Natural killer cell (primary cell): ENCODE data around the gene CPA5. TPM values are rescaled to one million over a fixed set of nuclear protein-coding genes. Genes with fewer than 3 reads are reported as not detected.

Experiments
- ATAC-seq, 3 donors: fragments of 150-1000 bp in 2 of 3; fragments of 200-7000 bp in 1 of 3; cut with Tn5 transposase; 1 replicate in 1 of 3; 2 replicates in 2 of 3; pipeline ENCODE4 v1.10.0; 2021; ENCODE audit warnings: mild to moderate bottlenecking in 2 of 3, moderate library complexity in 2 of 3
- DNase-seq, 2 donors: peaks; one replicate each; pipeline versions ENCODE4 v3.0.0 to v3.0.0-alpha.2; 2013 to 2021; ENCODE audit warnings: mixed read lengths in 1 of 2
- H3K27ac ChIP-seq: one replicate; pipeline ENCODE4 v1.5.1; 2013; ENCODE audit warnings: mild to moderate bottlenecking, low read length
- H3K27me3 ChIP-seq: one replicate; pipeline ENCODE4 v1.6.1; 2013; ENCODE audit warnings: low read length; ENCODE audit not compliant: control insufficient read depth, insufficient read depth
- H3K36me3 ChIP-seq: one replicate; pipeline ENCODE4 v1.6.1; 2013; ENCODE audit warnings: low read length; ENCODE audit not compliant: control insufficient read depth, insufficient read depth
- H3K4me1 ChIP-seq: one replicate; pipeline ENCODE4 v1.6.1; 2013; ENCODE audit warnings: low read length; ENCODE audit not compliant: control insufficient read depth, insufficient read depth
- H3K4me3 ChIP-seq: one replicate; pipeline ENCODE4 v1.5.1; 2013; ENCODE audit warnings: low read length
- H3K9me3 ChIP-seq: one replicate; pipeline ENCODE4 v1.6.1; 2013; ENCODE audit warnings: low read length; ENCODE audit not compliant: control insufficient read depth, insufficient read depth
- H3K27ac Mint-ChIP-seq, 2 donors: one replicate each; pipeline ENCODE4 v1.8.0; 2022; ENCODE audit warnings: mild to moderate bottlenecking in 2 of 2, mixed read lengths in 2 of 2, moderate library complexity in 1 of 2
- H3K27me3 Mint-ChIP-seq, 2 donors: one replicate each; pipeline ENCODE4 v1.8.0; 2022; ENCODE audit warnings: low read depth in 2 of 2, mixed read lengths in 2 of 2
- H3K36me3 Mint-ChIP-seq: one replicate; pipeline ENCODE4 v1.8.0; 2022; ENCODE audit warnings: mixed read lengths
- H3K4me1 Mint-ChIP-seq, 2 donors: one replicate each; pipeline ENCODE4 v1.8.0; 2022; ENCODE audit warnings: mixed read lengths in 2 of 2
- H3K4me3 Mint-ChIP-seq: one replicate; pipeline ENCODE4 v1.8.0; 2022; ENCODE audit warnings: mild to moderate bottlenecking, moderate library complexity, mixed read lengths
- H3K9me3 Mint-ChIP-seq, 2 donors: one replicate each; pipeline ENCODE4 v1.8.0; 2022; ENCODE audit warnings: mixed read lengths in 2 of 2
- CTCF ChIP-seq: fragments of 200-600 bp; IDR thresholded peaks from one replicate; pipeline ENCODE4 v1.8.0; 2022; ENCODE audit warnings: antibody characterized with exemption
- WGBS: methylation state at CpG from one replicate; pipeline ENCODE4 v1.1.7; 2013; ENCODE audit warnings: missing lambda C conversion rate; ENCODE audit not compliant: insufficient coverage; 5-methylcytosine and 5-hydroxymethylcytosine counted together
- intact Hi-C: fragments of 100-400 bp; cut with micrococcal nuclease; formaldehyde crosslinking; loops from one replicate; pipeline ENCODE4 v1.14.2; 2022
- total RNA-seq, 4 donors: library from RNA; stranded (reverse); fragments of 120-200 nt in 1 of 4; gene quantifications; one replicate each; pipeline versions ENCODE4 v1.2.3 to v1.2.4, GENCODE V29; 2013 to 2022

The CPA5 gene
- total RNA-seq, 3 donors from 2014 or later (not counting 1 experiment from before 2014, with no cell fraction given) = not detected

GRCh38 chr7:130345136-130345535 lies 520 bp downstream of the CPA5 start:
- no peaks in the 10 kb centered on the region for H3K9me3 Mint-ChIP-seq
- ATAC-seq (no peak), DNase-seq (no peak)
- no peak overlapping the region for H3K4me3 Mint-ChIP-seq
- H3K4me1 ChIP-seq = no peaks in the 10 kb centered on the region
- intact Hi-C loops = no loop called here
- TF ChIP-seq CTCF = no peak
- H3K36me3 Mint-ChIP-seq = no peaks in the 10 kb centered on the region
- 90% methylated on average over 8 of the region's 8 CpGs for WGBS
- H3K36me3 ChIP-seq = no peaks in the 10 kb centered on the region
- no peaks in the 10 kb centered on the region for H3K4me1 Mint-ChIP-seq
- H3K27ac Mint-ChIP-seq = no peak overlapping the region
- H3K27me3 Mint-ChIP-seq = peaks cover 0 to 3% of the 10 kb centered on the region in 2 donors
- H3K27me3 ChIP-seq = no peaks in the 10 kb centered on the region
- no peak overlapping the region for H3K4me3 ChIP-seq
- H3K27ac ChIP-seq = no peak overlapping the region
- H3K9me3 ChIP-seq = no peaks in the 10 kb centered on the region

DNA sequence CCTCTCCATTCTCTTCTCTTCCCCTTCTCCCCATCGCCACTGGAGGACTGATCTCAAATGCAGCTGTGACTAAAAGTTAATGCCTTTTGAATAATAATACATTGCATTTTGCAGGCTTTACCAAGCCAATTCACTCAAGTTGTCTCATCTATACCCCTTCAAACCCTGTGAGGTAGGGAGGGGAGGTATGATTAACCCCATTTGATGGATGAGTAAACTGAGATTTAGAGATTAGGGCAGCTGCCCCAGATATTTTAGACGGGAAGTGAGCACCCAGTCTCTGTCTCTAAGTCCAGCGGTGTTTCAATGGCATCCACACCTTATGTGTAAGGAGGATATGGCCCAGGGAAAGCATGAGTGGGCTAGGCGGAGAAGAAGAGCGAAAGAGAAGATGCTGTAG lies 1.1 kb downstream of the CPA5 start:
- Mint-ChIP-seq H3K9me3 (no peaks in the 10 kb centered on the region), H3K4me1 (no peaks in the 10 kb centered on the region), H3K4me3 (no peak overlapping the region), H3K27me3 (peaks cover 0 to 3% of the 10 kb centered on the region in 2 donors), H3K36me3 (no peaks in the 10 kb centered on the region), H3K27ac (no peak overlapping the region)
- intact Hi-C loops = no loop called here
- Histone ChIP-seq H3K4me3 (no peak overlapping the region), H3K9me3 (no peaks in the 10 kb centered on the region), H3K4me1 (no peaks in the 10 kb centered on the region), H3K27me3 (no peaks in the 10 kb centered on the region), H3K36me3 (no peaks in the 10 kb centered on the region), H3K27ac (no peak overlapping the region)
- no peak for TF ChIP-seq CTCF
- DNase-seq = no peak
- WGBS = 93% methylated on average over 5 of the region's 5 CpGs
- no peak for ATAC-seq

DNA sequence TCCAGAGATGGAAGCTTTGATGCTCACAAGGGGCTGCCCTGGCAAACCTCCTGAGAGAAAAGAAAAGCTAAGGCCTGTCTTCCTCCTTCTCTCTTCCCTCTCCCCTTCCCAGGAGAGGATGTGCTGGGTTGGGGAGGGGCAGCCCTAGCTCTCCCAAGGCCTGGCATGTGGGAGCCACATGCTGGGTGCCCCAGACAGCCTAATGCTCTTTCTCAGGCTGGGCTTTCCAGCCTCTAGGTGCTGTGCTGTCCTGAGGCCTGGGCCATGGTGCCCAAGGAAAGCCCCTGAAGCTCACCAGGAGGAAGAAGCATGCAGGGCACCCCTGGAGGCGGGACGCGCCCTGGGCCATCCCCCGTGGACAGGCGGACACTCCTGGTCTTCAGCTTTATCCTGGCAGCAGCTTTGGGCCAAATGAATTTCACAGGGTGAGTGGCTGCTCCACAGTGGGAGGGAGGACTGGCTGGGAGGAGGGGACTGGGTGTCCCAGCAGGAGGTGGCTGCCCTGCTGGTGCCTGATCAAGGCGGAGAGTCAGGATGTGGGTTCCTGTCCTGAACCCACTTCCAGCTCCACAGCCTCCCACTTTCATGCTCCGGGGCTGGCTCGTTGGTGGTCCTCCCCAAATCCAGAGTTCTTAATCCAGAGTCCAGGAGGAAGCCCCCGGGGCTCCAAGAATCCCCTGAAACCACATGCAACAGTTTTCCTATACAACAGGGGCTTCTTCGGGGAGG lies 1.7 kb downstream of the CPA5 start:
- Histone ChIP-seq H3K36me3 (no peaks in the 10 kb centered on the region), H3K9me3 (no peaks in the 10 kb centered on the region), H3K27ac (no peak overlapping the region), H3K4me1 (no peaks in the 10 kb centered on the region), H3K27me3 (no peaks in the 10 kb centered on the region), H3K4me3 (no peak overlapping the region)
- no peaks in the 10 kb centered on the region for H3K9me3 Mint-ChIP-seq
- intact Hi-C loops = no loop called here
- H3K4me3 Mint-ChIP-seq = no peak overlapping the region
- WGBS = 86% methylated on average over 10 of the region's 10 CpGs
- no peaks in the 10 kb centered on the region for H3K36me3 Mint-ChIP-seq
- DNase-seq (no peak), ATAC-seq (no peak)
- no peaks in the 10 kb centered on the region for H3K4me1 Mint-ChIP-seq
- no peak for TF ChIP-seq CTCF
- no peak overlapping the region for H3K27ac Mint-ChIP-seq
- H3K27me3 Mint-ChIP-seq = peaks cover 0 to 3% of the 10 kb centered on the region in 2 donors

GRCh38 chr7:130346941-130347340 lies 2.3 kb downstream of the CPA5 start:
- H3K27me3 Mint-ChIP-seq = peaks cover 0 to 3% of the 10 kb centered on the region in 2 donors
- Histone ChIP-seq H3K4me3 (no peak overlapping the region), H3K36me3 (no peaks in the 10 kb centered on the region), H3K9me3 (no peaks in the 10 kb centered on the region), H3K4me1 (no peaks in the 10 kb centered on the region), H3K27me3 (no peaks in the 10 kb centered on the region), H3K27ac (no peak overlapping the region)
- TF ChIP-seq CTCF = no peak
- DNase-seq = no peak
- WGBS = 83% methylated on average over 12 of the region's 12 CpGs
- intact Hi-C loops = no loop called here
- no peaks in the 10 kb centered on the region for H3K9me3 Mint-ChIP-seq
- no peak overlapping the region for H3K27ac Mint-ChIP-seq
- ATAC-seq = no peak
- H3K4me3 Mint-ChIP-seq = no peak overlapping the region
- H3K36me3 Mint-ChIP-seq = no peaks in the 10 kb centered on the region
- no peaks in the 10 kb centered on the region for H3K4me1 Mint-ChIP-seq
